GM23338 (cell line): ENCODE measurements around the gene ZNF831. TPM values are rescaled to one million over a fixed set of nuclear protein-coding genes. Genes with fewer than 3 reads are reported as not detected.

Experiments
- ATAC-seq: fragments of 200-7000 bp; cut with Tn5 transposase; 3 replicates; pipeline ENCODE4 v1.9.1; 2020
- DNase-seq: peaks from one replicate; pipeline ENCODE4 v3.0.0-alpha.2; 2015; ENCODE audit warnings: low spot score
- H2AFZ ChIP-seq: fragments of 200-600 bp; sonication (generic); 2 replicates; pipeline ENCODE4 v1.8.0; 2016; ENCODE audit warnings: antibody characterized with exemption, mild to moderate bottlenecking, moderate library complexity
- H3F3A ChIP-seq: fragments of 200-600 bp; sonication (generic); replicated peaks from 2 replicates; pipeline ENCODE4 v1.8.0; 2017; ENCODE audit warnings: antibody characterized with exemption, mixed run types, low read depth
- H3K27ac ChIP-seq: fragments of 200-600 bp; sonication (generic); 2 replicates; pipeline ENCODE4 v1.6.1; 2016; ENCODE audit warnings: low read depth
- H3K27me3 ChIP-seq: fragments of 200-600 bp; sonication (generic); 2 replicates; pipeline ENCODE4 v1.8.0; 2016; ENCODE audit warnings: mild to moderate bottlenecking, mixed run types, moderate library complexity; ENCODE audit not compliant: insufficient read depth
- H3K36me3 ChIP-seq: fragments of 200-600 bp; sonication (generic); 2 replicates; pipeline ENCODE4 v1.8.0; 2016; ENCODE audit warnings: mild to moderate bottlenecking; ENCODE audit not compliant: insufficient read depth
- H3K4me1 ChIP-seq: fragments of 200-600 bp; sonication (generic); 2 replicates; pipeline ENCODE4 v1.8.0; 2016; ENCODE audit warnings: mild to moderate bottlenecking, moderate library complexity; ENCODE audit not compliant: insufficient read depth
- H3K4me2 ChIP-seq: fragments of 200-600 bp; sonication (generic); 2 replicates; pipeline ENCODE4 v1.7.1; 2017; ENCODE audit warnings: mixed run types
- H3K4me3 ChIP-seq: fragments of 200-600 bp; sonication (generic); 2 replicates; pipeline ENCODE4 v1.6.1; 2016; ENCODE audit warnings: mixed run types
- H3K79me2 ChIP-seq: fragments of 200-600 bp; sonication (generic); replicated peaks from 2 replicates; pipeline ENCODE4 v1.8.0; 2017; ENCODE audit warnings: mild to moderate bottlenecking; ENCODE audit not compliant: insufficient read depth
- H3K9me2 ChIP-seq: fragments of 200-600 bp; sonication (generic); 2 replicates; pipeline ENCODE4 v1.8.0; 2017; ENCODE audit not compliant: insufficient read depth
- H4K20me1 ChIP-seq: fragments of 200-600 bp; sonication (generic); replicated peaks from 2 replicates; pipeline ENCODE4 v1.8.0; 2017; ENCODE audit warnings: mild to moderate bottlenecking; ENCODE audit not compliant: insufficient read depth
- H3K27ac Mint-ChIP-seq: 2 replicates; pipeline ENCODE4 v1.8.0; 2020; ENCODE audit warnings: inconsistent platforms, mild to moderate bottlenecking, moderate library complexity, mixed read lengths
- H3K27me3 Mint-ChIP-seq: 3 replicates; pipeline ENCODE4 v1.8.0; 2022; ENCODE audit warnings: low read depth, mild to moderate bottlenecking, moderate library complexity, mixed read lengths, inconsistent platforms; ENCODE audit not compliant: insufficient read depth, poor library complexity
- H3K36me3 Mint-ChIP-seq: 3 replicates; pipeline ENCODE4 v1.8.0; 2021; ENCODE audit warnings: low read depth, mild to moderate bottlenecking, inconsistent platforms, moderate library complexity, mixed read lengths
- H3K4me1 Mint-ChIP-seq: 3 replicates; pipeline ENCODE4 v1.8.0; 2020; ENCODE audit warnings: mild to moderate bottlenecking, inconsistent platforms, mixed read lengths
- H3K4me3 Mint-ChIP-seq: 3 replicates; pipeline ENCODE4 v1.8.0; 2021; ENCODE audit warnings: moderate library complexity, mild to moderate bottlenecking, inconsistent platforms, mixed read lengths
- H3K9me3 Mint-ChIP-seq: 3 replicates; pipeline ENCODE4 v1.8.0; 2020; ENCODE audit warnings: moderate library complexity, mild to moderate bottlenecking, inconsistent platforms, mixed read lengths
- CREB1 ChIP-seq: fragments of 250-450 bp; sonication (Bioruptor Pico); IDR thresholded peaks from 2 replicates; pipeline ENCODE4 v1.5.0; 2020; ENCODE audit warnings: low read depth, mild to moderate bottlenecking, moderate library complexity
- CTCF ChIP-seq, 2 experiments: fragments of 200-600 bp in 1 of 2; sonication (generic) in 1 of 2; conservative IDR thresholded peaks; 2 replicates each; pipeline versions ENCODE4 v1.5.1 to v1.6.1; 2016 to 2017; ENCODE audit warnings: antibody characterized with exemption in 2 of 2, low read depth in 2 of 2, mild to moderate bottlenecking in 2 of 2, moderate library complexity in 1 of 2
- EZH2 ChIP-seq: fragments of 200-600 bp; sonication (generic); IDR thresholded peaks from one replicate; pipeline ENCODE4 v1.8.0; 2017; ENCODE audit warnings: antibody characterized with exemption, mild to moderate bottlenecking, low read depth; ENCODE audit not compliant: unreplicated experiment
- EZH2phosphoT487 ChIP-seq: fragments of 200-600 bp; sonication (generic); IDR thresholded peaks from one replicate; pipeline ENCODE4 v1.8.1; 2018; ENCODE audit warnings: antibody characterized with exemption; ENCODE audit not compliant: unreplicated experiment
- NANOG ChIP-seq: IDR thresholded peaks from 2 replicates; pipeline ENCODE4 v1.6.1; 2016; ENCODE audit warnings: antibody characterized with exemption, borderline replicate concordance
- ZNF114 ChIP-seq: fragments of 250-450 bp; sonication (Bioruptor Pico); IDR thresholded peaks from 2 replicates; pipeline ENCODE4 v1.5.0; 2020; ENCODE audit warnings: mild to moderate bottlenecking, moderate library complexity
- ZNF331 ChIP-seq: fragments of 250-450 bp; sonication (Bioruptor Pico); IDR thresholded peaks from 2 replicates; pipeline ENCODE4 v1.5.0; 2020; ENCODE audit warnings: low read depth, mild to moderate bottlenecking, moderate library complexity
- polyA plus RNA-seq: library from polyadenylated mRNA; unstranded; fragments of >200 nt; fragmentation: Nextera tagmentation; extraction: Ambion mirVana; gene quantifications from 2 replicates; pipeline ENCODE4 v1.2.1, GENCODE V29; 2016
- total RNA-seq: library from RNA; depleted of rRNA; stranded (reverse); fragments of >200 nt; shearing (Covaris generic); gene quantifications from 2 replicates; pipeline ENCODE4 v1.2.3, GENCODE V29; 2014
- TF ChIP-seq, protein P1 (sequence below): IDR thresholded peaks from one replicate; pipeline ENCODE4 v1.6.1; 2018; ENCODE audit warnings: antibody characterized with exemption; ENCODE audit not compliant: unreplicated experiment

ZNF831 gene
- total and polyA plus RNA-seq, 2 experiments from 2014 or later: not detected

GRCh38 chr20:59151820-59152219, 11.8 kb upstream of the ZNF831 start:
- Histone ChIP-seq H3K27ac (no peak overlapping the region), H3K9me2 (peaks cover 4% of the 10 kb centered on the region; the same call in 1 of the 2 replicates), H3K27me3 (no peaks in the 10 kb centered on the region), H3K79me2 (no peaks in the 10 kb centered on the region), H3K36me3 (no peaks in the 10 kb centered on the region), H3K4me3 (no peak overlapping the region), H3K4me1 (no peaks in the 10 kb centered on the region), H3F3A (no peaks in the 10 kb centered on the region), H3K4me2 (no peak overlapping the region), H2AFZ (no peak overlapping the region), H4K20me1 (no peaks in the 10 kb centered on the region)
- ATAC-seq (no peak), DNase-seq (no peak)
- Mint-ChIP-seq H3K4me1 (no peaks in the 10 kb centered on the region), H3K36me3 (no peaks in the 10 kb centered on the region), H3K27me3 (peaks cover 12% of the 10 kb centered on the region), H3K4me3 (no peak overlapping the region), H3K9me3 (no peaks in the 10 kb centered on the region; the same call in 2 of the 3 replicates), H3K27ac (no peak overlapping the region)
- TF ChIP-seq, protein P1, sequence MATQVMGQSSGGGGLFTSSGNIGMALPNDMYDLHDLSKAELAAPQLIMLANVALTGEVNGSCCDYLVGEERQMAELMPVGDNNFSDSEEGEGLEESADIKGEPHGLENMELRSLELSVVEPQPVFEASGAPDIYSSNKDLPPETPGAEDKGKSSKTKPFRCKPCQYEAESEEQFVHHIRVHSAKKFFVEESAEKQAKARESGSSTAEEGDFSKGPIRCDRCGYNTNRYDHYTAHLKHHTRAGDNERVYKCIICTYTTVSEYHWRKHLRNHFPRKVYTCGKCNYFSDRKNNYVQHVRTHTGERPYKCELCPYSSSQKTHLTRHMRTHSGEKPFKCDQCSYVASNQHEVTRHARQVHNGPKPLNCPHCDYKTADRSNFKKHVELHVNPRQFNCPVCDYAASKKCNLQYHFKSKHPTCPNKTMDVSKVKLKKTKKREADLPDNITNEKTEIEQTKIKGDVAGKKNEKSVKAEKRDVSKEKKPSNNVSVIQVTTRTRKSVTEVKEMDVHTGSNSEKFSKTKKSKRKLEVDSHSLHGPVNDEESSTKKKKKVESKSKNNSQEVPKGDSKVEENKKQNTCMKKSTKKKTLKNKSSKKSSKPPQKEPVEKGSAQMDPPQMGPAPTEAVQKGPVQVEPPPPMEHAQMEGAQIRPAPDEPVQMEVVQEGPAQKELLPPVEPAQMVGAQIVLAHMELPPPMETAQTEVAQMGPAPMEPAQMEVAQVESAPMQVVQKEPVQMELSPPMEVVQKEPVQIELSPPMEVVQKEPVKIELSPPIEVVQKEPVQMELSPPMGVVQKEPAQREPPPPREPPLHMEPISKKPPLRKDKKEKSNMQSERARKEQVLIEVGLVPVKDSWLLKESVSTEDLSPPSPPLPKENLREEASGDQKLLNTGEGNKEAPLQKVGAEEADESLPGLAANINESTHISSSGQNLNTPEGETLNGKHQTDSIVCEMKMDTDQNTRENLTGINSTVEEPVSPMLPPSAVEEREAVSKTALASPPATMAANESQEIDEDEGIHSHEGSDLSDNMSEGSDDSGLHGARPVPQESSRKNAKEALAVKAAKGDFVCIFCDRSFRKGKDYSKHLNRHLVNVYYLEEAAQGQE: no peak
- TF ChIP-seq CREB1 (CRISPR knock-in tag): no peak

DNA sequence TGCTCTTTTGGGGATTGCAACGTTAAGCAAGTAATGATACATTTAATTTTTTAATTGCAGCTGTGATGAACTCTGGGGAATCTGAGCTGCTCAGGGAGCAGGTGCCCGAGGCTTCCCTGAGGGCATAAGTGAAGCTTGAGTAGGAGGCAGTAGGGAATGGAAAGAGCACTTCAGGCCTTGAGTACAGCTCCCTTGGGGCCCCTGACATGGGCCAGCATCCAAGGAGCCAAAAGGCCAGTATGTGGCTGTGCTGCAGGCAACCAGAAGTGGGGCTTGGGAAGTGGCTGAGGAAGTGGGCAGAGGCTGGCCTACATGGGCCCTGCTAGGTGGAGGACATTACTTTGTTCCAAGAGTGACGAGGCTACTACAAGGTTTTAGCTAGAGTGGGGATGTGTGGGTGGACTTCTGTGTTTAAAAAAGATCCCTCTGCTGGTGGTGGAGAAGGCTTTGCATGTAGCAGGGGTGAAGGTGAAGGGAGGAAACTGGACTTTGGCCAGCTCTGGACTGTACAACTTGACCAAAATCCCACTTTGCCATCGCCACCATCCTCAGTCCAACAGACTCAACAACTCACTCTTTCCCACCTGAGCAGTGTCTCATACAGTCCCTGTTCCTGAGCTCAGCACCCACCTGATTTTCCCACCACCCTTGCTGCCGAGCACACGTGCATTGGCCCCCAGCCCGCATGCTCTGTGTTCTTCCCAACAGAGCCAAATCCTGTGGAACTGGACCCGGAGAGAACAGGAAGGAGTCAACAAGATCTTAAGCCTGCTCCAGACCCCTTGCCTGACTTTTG, 10.9 kb upstream of the ZNF831 start:
- peaks cover 9% of the 10 kb centered on the region for H3K27me3 Mint-ChIP-seq
- H3F3A ChIP-seq: no peaks in the 10 kb centered on the region
- no peak overlapping the region for H3K4me3 Mint-ChIP-seq
- H3K36me3 Mint-ChIP-seq: no peaks in the 10 kb centered on the region
- DNase-seq (no peak), ATAC-seq (no peak)
- no peaks in the 10 kb centered on the region for H4K20me1 ChIP-seq
- no peaks in the 10 kb centered on the region for H3K4me1 ChIP-seq
- no peaks in the 10 kb centered on the region; the same call in 2 of the 3 replicates for H3K9me3 Mint-ChIP-seq
- H3K4me1 Mint-ChIP-seq: no peaks in the 10 kb centered on the region
- no peak overlapping the region for H3K27ac ChIP-seq
- no peak overlapping the region for H2AFZ ChIP-seq
- no peak overlapping the region for H3K27ac Mint-ChIP-seq
- no peaks in the 10 kb centered on the region for H3K79me2 ChIP-seq
- no peak overlapping the region for H3K4me3 ChIP-seq
- H3K9me2 ChIP-seq: 0 out of 2 replicates have a peak, but pooled peaks cover 4% of the 10 kb centered on the region
- no peaks in the 10 kb centered on the region for H3K36me3 ChIP-seq
- H3K27me3 ChIP-seq: no peaks in the 10 kb centered on the region
- H3K4me2 ChIP-seq: no peak overlapping the region
- no peak for TF ChIP-seq ZNF114 (CRISPR knock-in tag)
- TF ChIP-seq EZH2phosphoT487: no peak
- no peak for TF ChIP-seq NANOG
- TF ChIP-seq CTCF (conservative IDR thresholded peaks at IDR 0.05; ENCODE audit: low read depth in 2 of 2): no peak
- TF ChIP-seq, protein P1: no peak
- TF ChIP-seq ZNF331 (CRISPR knock-in tag): no peak
- no peak for TF ChIP-seq EZH2
